CD4-positive, alpha-beta T cell treated with Interleukin-21 for 1 hour (primary cell): Measurements from ENCODE around the gene WWC1.

Experiments
- DNase-seq: peaks from one replicate; pipeline ENCODE4 v3.0.0-alpha.2; 2020

Gene WWC1

GRCh38 chr5:168365581-168366081 lies 74.2 kb downstream of the WWC1 start:
- DNase-seq: no peak

GRCh38 chr5:168366116-168366515 lies 74.7 kb downstream of the WWC1 start:
- DNase-seq: no peak

- no peak for DNase-seq
Observed at GRCh38 chr5:168368854-168369253, 77.4 kb downstream of the WWC1 start.

GRCh38 chr5:168370831-168371230 lies 79.4 kb downstream of the WWC1 start:
- no peak for DNase-seq

GRCh38 chr5:168372356-168372946 lies 81.0 kb downstream of the WWC1 start:
- DNase-seq: no peak

- DNase-seq: no peak
Observed at GRCh38 chr5:168374532-168374931, 83.1 kb downstream of the WWC1 start.

- DNase-seq: no peak
Observed at GRCh38 chr5:168375214-168375613, 83.8 kb downstream of the WWC1 start.

- peak; percentile 77 for DNase-seq
Observed at GRCh38 chr5:168377525-168377924, 86.1 kb downstream of the WWC1 start.

GRCh38 chr5:168378741-168379140 lies 87.3 kb downstream of the WWC1 start:
- no peak for DNase-seq

- DNase-seq: no peak
Observed at GRCh38 chr5:168382421-168382820, 91.0 kb downstream of the WWC1 start.

GRCh38 chr5:168390491-168390890 lies 99.0 kb downstream of the WWC1 start:
- DNase-seq: no peak

- DNase-seq: no peak
Observed at GRCh38 chr5:168393773-168394172, 102.3 kb downstream of the WWC1 start.

GRCh38 chr5:168400429-168401220 lies 109.2 kb downstream of the WWC1 start:
- DNase-seq: no peak

- no peak for DNase-seq
Observed at GRCh38 chr5:168401226-168401625, 109.8 kb downstream of the WWC1 start.

- no peak for DNase-seq
Observed at GRCh38 chr5:168401880-168402279, 110.4 kb downstream of the WWC1 start.

GRCh38 chr5:168404365-168404764 lies 112.9 kb downstream of the WWC1 start:
- no peak for DNase-seq

- no peak for DNase-seq
Observed at GRCh38 chr5:168407211-168407610, 115.8 kb downstream of the WWC1 start.

- no peak for DNase-seq
Observed at GRCh38 chr5:168408561-168409305, 117.3 kb downstream of the WWC1 start.

GRCh38 chr5:168409591-168410458 lies 118.4 kb downstream of the WWC1 start:
- DNase-seq: peak; percentile 33

- DNase-seq: no peak
Observed at GRCh38 chr5:168411871-168412270, 120.4 kb downstream of the WWC1 start.

GRCh38 chr5:168413062-168413461 lies 121.6 kb downstream of the WWC1 start:
- no peak for DNase-seq

- DNase-seq: no peak
Observed at GRCh38 chr5:168413596-168413995, 122.2 kb downstream of the WWC1 start.

GRCh38 chr5:168415401-168415800 lies 124.0 kb downstream of the WWC1 start:
- DNase-seq: no peak
